ENCODE measurements around the gene PSMD6. TPM values are rescaled to one million over a fixed set of nuclear protein-coding genes. Genes with fewer than 3 reads are reported as not detected.
A peak's percentile ranks its signal among the peaks of the same experiment; 100 is the strongest.

PSMD6 gene
- total RNA-seq, 1 donor from 2014 or later, result 49.2 TPM

- intact Hi-C loops (cut with DNase I), result no loop called here
- ATAC-seq (peak; percentile 89), DNase-seq (ENCODE audit: low spot score) (peak; percentile 67)
Observed at GRCh38 chr3:63967675-63968611, 55.4 kb downstream of the PSMD6 start.

DNA sequence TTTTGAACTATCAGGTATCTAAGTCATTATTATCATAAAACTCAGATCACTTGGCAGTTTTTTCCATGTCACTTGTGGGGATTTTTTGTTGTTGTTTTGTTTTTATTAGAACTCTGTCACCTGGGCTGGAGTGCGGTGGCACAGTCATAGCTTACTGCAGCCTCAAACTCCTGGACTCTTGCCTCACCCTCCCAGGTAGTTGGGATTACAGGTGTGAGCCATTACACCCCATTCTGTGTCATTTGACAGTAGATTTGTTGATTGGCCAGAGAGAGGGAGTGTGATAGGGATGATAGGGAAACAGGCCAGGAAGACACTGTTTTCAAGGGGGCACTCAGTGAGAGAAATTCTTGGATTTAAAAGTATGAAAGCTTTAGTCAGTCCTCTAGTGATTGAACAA is 56.4 kb downstream of the PSMD6 start:
- DNase-seq (ENCODE audit: low spot score) (no peak), ATAC-seq (no peak)
- intact Hi-C loops (cut with DNase I), result no loop called here

DNA sequence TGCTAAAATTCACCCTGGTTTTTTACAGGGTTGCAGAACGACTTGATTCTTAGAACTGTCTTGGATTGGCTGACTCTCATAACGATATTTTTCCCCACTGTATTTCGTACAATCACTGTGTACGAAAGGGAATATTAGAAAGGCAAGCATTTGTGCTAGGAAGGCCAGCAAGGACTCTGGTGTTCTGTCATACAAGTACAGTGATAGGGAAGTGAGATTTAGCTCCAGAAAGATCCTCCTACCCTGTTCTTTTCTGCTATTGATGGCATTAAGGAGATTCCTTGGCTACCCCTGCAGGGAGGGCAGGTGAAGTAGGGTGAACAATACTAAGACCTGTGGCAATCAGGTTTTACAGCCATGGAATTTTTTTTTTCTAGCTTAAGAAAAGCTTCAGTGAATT is 57.3 kb downstream of the PSMD6 start:
- ATAC-seq (no peak), DNase-seq (ENCODE audit: low spot score) (no peak)
- intact Hi-C loops (cut with DNase I), result no loop called here

DNA sequence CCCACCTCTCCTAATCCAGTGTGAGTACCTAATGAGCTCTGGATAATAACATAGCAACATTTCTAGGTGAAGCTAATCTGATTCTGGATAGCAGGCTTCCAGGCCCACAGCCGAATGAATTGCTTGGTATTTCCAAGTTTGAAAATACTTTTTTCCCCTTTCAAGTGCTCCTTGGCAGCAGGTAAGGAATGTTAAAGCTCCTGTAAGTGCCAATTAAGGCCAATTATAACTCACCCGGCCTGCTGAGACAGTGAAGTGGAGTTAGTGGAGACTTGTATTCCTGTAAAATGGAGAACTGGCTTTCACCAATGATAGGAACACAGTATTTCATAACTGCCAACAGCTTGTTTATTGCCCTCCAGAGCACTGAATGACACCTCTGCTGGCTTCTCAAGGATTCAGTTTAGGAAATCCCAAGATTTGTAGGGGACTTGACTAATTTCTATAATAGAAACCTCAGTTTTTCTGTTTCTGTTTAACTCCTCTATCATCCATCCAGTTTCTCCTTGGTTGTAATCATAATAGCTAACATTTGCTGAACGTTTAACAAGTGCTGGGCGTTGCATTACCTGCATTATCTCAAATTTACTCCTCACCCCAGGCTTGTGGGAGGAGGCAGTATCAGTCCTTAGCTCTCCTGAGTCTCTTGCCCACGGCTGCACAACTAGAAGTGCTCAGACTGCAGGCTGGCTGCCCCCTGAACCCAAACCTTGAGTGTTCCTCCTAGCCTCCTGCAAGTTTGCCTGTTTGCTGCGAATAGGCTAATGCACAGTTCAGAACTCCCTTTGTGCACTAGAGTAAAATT is 58.4 kb downstream of the PSMD6 start:
- ATAC-seq, result no peak

DNA sequence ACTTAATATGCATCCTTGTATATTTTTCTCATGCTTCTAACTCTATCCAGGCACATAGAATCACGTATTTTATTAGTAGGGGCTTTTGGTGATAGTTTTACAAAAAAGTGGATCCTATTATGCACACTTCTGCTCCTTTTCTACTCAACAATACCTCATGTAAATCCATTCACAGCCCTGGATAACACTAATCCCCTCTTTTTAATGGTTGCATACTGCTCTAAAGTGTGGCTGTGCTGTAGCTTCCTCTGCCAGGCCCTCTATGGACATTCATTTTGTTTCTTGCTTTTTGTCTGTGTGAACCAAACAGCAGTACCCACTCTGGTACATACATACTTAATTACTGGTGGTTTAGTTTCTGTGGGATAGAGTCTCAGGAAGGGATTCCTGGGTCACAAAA is 59.8 kb downstream of the PSMD6 start:
- no peak for ATAC-seq
- intact Hi-C loops (cut with DNase I), result no loop called here
- no peak for DNase-seq (ENCODE audit: low spot score)

More for the DNA sequence above, 58.4 kb downstream of the PSMD6 start:
- DNase-seq (ENCODE audit: low spot score), result no peak
- intact Hi-C loops (cut with DNase I), result no loop called here

GRCh38 chr3:63961891-63962290 is 61.4 kb downstream of the PSMD6 start:
- intact Hi-C loops (cut with DNase I), result no loop called here
- ATAC-seq (peak; percentile 67), DNase-seq (ENCODE audit: low spot score) (no peak)

Other genes starting within 250 kb of the PSMD6 start
- not detected for gene C3orf49, start 204.2 kb downstream of the PSMD6 start, total RNA-seq
- gene THOC7, start 159.7 kb downstream of the PSMD6 start, total RNA-seq, result 58.0 TPM
- 52.0 TPM for gene ATXN7, start 159.6 kb downstream of the PSMD6 start, total RNA-seq
- gene SCAANT1, start 111.1 kb downstream of the PSMD6 start, total RNA-seq, result not detected
- 34.0 TPM for gene PRICKLE2, start 202.0 kb upstream of the PSMD6 start, total RNA-seq

Measured in sciatic nerve (tissue), 2 donors.